ENCODE data around the gene CGRRF1. TPM values are rescaled to one million over a fixed set of nuclear protein-coding genes. Genes with fewer than 3 reads are reported as not detected.
A peak's percentile ranks its signal among the peaks of the same experiment; 100 is the strongest.

CGRRF1 gene
- total and polyA plus RNA-seq, 5 donors: 16.8 to 27.2 (median 24.7) TPM

DNA sequence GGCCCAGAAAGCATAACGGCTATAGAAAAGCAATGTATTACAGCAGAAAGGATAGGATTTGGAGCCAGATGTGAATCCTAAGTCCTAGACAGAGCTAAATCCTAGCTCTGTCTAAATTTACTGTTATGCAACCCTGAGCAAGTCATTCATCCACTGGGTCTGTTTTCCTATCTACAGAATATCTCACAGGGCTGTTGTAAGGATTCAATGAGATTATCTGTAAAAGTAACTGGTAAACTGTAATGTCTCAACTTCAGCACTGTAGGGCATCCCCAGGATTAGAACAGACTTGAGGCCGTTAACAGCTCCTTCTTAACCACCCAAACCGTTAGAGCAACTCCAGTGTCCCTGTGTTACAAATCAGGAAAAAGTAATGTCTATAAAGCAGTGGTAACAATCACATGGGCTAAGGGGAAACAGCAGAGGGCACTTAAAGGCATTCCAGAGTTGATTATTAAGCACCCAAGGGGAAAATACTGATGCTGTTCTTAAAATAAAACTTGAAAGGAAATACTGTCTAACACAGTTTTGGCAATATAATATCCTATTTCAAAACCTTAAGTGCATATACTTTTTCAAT, 31.0 kb upstream of the CGRRF1 start:
- Histone ChIP-seq H3K4me3 (ENCODE audit: low read length) (no peak overlapping the region), H3K9me3 (ENCODE audit: control insufficient read depth, low read length) (no peaks in the 10 kb centered on the region), H3K27me3 (ENCODE audit: control insufficient read depth, insufficient read depth) (no peaks in the 10 kb centered on the region), H3K4me1 (ENCODE audit: control insufficient read depth, insufficient read depth, low read length) (peaks cover 2% of the 10 kb centered on the region), H3K27ac (ENCODE audit: low read length) (no peak overlapping the region)
- ATAC-seq (no peak), DNase-seq (no peak)
- 58% methylated on average over 3 of the region's 3 CpGs for WGBS
- intact Hi-C loops (cut with DNase I): no loop called here

DNA sequence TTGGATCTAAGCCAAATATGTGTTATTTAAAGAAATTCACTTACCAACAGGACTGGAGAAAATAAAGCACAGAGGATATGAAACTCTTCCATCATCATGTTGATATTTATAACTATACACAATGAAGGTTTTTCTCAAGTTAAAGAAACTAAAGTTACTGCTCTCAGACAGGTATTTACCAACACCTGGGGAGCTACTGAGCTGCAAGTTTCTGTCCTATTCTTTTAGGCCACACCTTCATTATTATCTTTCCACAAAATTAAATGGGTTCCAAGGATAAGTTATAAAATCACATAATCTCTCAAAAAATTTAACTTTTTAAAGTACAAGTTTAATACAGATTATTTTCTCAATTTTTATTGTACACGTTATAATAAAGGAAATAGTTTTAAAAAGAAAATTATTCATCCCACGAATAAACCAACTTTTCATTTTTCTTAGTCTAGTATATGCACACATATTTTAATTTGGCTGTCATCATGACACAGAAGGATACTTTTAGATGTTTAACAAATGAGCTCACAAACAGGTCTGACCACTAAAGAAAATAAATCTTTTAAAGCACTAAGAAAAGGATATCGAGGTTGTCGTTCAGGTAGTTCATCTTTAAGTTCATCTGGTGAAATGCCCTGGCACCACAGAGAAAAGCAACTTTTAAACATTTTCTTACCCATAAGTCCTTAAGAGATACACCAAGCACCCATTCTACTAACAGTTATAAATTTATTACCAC, 28.7 kb upstream of the CGRRF1 start:
- Histone ChIP-seq H3K27ac (ENCODE audit: low read length) (no peak overlapping the region), H3K27me3 (ENCODE audit: control insufficient read depth, insufficient read depth) (no peaks in the 10 kb centered on the region), H3K4me1 (ENCODE audit: control insufficient read depth, insufficient read depth, low read length) (peaks cover 2% of the 10 kb centered on the region), H3K9me3 (ENCODE audit: control insufficient read depth, low read length) (no peaks in the 10 kb centered on the region), H3K4me3 (ENCODE audit: low read length) (no peak overlapping the region)
- intact Hi-C loops (cut with DNase I): no loop called here
- 93% methylated on average over 4 of the region's 4 CpGs for WGBS
- no peak for ATAC-seq
- DNase-seq: no peak

DNA sequence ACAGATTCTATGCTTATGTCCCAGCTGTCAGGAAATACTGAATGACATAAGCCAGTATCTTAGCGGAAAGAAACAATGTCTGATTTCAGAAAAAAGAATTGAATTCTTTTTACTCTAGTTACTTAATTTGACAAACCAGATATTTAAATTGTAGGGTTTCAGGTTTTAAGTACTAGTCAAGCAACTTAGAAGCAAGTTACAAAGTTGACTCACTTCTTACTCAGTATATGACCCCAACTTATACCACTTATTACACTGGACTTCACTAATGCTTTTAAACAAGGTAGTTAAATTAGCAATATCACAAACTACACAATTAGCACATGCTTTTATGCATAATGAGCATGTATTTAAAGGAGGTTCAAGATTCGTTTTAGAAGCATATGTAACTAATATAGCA, 28.0 kb upstream of the CGRRF1 start:
- no peak for ATAC-seq
- Histone ChIP-seq H3K4me1 (ENCODE audit: control insufficient read depth, insufficient read depth, low read length) (peaks cover 2% of the 10 kb centered on the region), H3K9me3 (ENCODE audit: control insufficient read depth, low read length) (no peaks in the 10 kb centered on the region), H3K4me3 (ENCODE audit: low read length) (no peak overlapping the region), H3K27me3 (ENCODE audit: control insufficient read depth, insufficient read depth) (no peaks in the 10 kb centered on the region), H3K27ac (ENCODE audit: low read length) (no peak overlapping the region)
- DNase-seq: no peak
- 89% methylated on average over 2 of the region's 2 CpGs for WGBS
- intact Hi-C loops (cut with DNase I): no loop called here

DNA sequence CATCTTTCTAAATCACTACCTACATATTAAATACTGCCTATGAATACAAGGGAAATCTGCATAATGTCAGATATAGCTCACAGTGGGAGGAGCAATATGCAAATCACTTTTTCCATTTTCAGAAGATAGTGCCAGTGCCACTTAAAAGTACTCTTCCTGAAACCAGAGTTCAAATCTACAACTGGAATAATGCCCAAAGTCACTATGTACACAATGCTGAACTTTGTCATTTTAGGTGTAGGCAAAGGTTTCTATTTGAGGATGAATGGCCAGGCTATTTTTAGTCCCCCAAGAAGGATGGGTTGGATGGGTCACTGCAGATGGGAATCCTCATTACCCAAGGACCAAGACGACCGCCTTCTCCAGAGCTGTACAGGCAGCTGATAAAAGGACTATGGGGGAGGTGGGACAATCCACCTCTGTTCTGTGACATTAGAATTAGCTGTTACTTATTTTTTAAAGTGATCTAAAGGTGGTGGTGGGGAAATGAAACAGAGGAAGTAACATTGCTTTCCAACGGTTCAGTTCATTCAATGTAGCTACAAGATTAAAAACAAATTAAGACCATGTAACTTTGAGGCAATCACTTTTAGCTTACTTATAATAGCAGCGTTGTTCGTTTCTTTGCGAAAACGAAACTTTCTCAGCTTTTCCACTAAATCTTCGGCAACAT, 26.5 kb upstream of the CGRRF1 start:
- intact Hi-C loops (cut with DNase I): no loop called here
- Histone ChIP-seq H3K4me3 (ENCODE audit: low read length) (no peak overlapping the region), H3K27me3 (ENCODE audit: control insufficient read depth, insufficient read depth) (no peaks in the 10 kb centered on the region), H3K9me3 (ENCODE audit: control insufficient read depth, low read length) (no peaks in the 10 kb centered on the region), H3K27ac (ENCODE audit: low read length) (no peak overlapping the region), H3K4me1 (ENCODE audit: control insufficient read depth, insufficient read depth, low read length) (peaks cover 2% of the 10 kb centered on the region)
- ATAC-seq (peak in 1 of 2 donors; percentile 46), DNase-seq (no peak)
- 71% methylated on average over 8 of the region's 8 CpGs for WGBS

DNA sequence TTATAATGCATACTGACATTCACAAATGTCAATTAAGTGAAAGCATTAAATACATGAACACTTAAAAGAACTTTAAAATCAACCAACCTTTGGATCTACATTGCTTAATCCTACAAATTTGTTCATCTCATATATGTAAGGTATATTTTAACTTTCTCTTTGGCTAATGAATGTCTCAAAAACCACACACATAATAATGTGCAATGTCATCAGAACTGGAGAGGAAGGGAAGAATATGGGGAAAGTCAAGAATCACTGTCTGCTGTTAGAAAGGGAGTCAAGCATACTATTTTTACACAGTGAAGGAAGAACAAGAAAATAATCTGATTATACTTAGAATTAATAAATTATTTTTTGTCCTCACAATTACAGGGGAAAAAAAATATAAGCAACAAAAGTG, 25.9 kb upstream of the CGRRF1 start:
- H3K4me3 ChIP-seq (ENCODE audit: low read length): no peak overlapping the region

DNA sequence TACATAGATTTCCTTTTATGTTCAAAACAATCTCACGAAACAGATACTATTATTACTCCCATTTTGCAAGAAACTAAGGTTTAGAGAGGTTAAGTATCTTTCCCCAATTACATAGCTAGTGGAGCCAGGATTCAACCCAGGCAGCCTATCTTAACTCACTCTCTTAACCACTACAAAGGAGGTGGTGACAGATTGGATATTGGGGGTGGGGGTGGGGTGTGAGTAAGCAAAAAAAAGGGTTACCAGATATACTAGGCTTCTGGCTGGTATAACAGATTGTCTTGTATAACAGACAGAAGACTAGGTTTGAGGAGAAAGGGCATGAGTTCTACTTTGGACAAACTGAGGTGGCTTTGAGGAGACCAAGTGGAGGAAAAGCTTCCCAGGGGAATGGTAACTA, 23.0 kb upstream of the CGRRF1 start:
- Histone ChIP-seq H3K4me1 (ENCODE audit: control insufficient read depth, insufficient read depth, low read length) (peaks cover 4% of the 10 kb centered on the region), H3K27me3 (ENCODE audit: control insufficient read depth, insufficient read depth) (no peaks in the 10 kb centered on the region), H3K9me3 (ENCODE audit: control insufficient read depth, low read length) (no peaks in the 10 kb centered on the region), H3K4me3 (ENCODE audit: low read length) (no peak overlapping the region), H3K27ac (ENCODE audit: low read length) (no peak overlapping the region)
- WGBS: 70% methylated on average over 1 of the region's 1 CpG
- intact Hi-C loops (cut with DNase I): no loop called here
- DNase-seq (no peak), ATAC-seq (no peak)

More for the DNA sequence above, 25.9 kb upstream of the CGRRF1 start:
- ATAC-seq (no peak), DNase-seq (no peak)
- H3K27ac ChIP-seq (ENCODE audit: low read length): no peak overlapping the region
- H3K4me1 ChIP-seq (ENCODE audit: control insufficient read depth, insufficient read depth, low read length): peaks cover 2% of the 10 kb centered on the region
- intact Hi-C loops (cut with DNase I): no loop called here
- no peaks in the 10 kb centered on the region for H3K27me3 ChIP-seq (ENCODE audit: control insufficient read depth, insufficient read depth)
- no peaks in the 10 kb centered on the region for H3K9me3 ChIP-seq (ENCODE audit: control insufficient read depth, low read length)

DNA sequence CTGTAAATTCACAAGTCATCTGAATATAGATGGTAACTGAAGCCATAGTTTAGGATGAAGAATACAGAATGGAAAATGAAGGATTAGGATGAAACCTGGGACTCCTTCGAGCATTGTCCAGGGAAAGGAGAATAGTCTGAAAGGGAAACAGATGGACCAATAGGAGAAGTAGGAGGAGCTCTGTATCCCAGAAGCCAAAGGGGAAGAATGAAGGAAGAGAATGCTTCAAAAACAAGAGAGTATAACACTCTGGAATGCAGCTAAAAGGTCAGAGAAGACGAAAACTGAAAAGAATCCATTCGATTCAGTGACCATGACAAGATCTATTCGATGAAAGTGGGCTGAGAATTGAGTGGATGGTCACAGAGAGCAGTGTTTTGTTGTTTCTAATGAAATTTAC, 21.9 kb upstream of the CGRRF1 start:
- Histone ChIP-seq H3K9me3 (ENCODE audit: control insufficient read depth, low read length) (no peaks in the 10 kb centered on the region), H3K27me3 (ENCODE audit: control insufficient read depth, insufficient read depth) (no peaks in the 10 kb centered on the region), H3K4me3 (ENCODE audit: low read length) (peak overlapping the region; percentile 93), H3K4me1 (ENCODE audit: control insufficient read depth, insufficient read depth, low read length) (peaks cover 4% of the 10 kb centered on the region), H3K27ac (ENCODE audit: low read length) (peak overlapping the region; percentile 96)
- ATAC-seq (peak; percentile 21 to 22), DNase-seq (no peak)
- whole genome bisulfite sequencing: 37% methylated on average over 4 of the region's 4 CpGs
- intact Hi-C loops (cut with DNase I): no loop called here

DNA sequence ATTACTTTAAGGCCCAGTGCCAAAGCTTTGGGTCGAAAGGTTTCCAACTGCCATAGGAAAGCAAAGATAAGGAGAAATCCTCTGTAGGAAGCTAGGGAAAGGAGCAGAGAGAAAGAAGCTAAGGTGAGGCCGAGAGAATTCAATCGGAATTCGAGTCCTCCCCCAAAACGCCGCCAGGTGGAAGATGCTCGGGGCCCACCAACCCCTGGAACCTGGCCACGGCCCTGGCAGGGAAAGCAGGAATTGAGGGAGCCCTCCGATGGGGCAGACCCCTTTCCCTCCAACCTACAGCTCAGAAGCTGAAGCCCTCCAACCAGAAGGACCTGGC, 21.4 kb upstream of the CGRRF1 start:
- intact Hi-C loops (cut with DNase I): no loop called here
- Histone ChIP-seq H3K4me3 (ENCODE audit: low read length) (peak overlapping the region; percentile 93), H3K4me1 (ENCODE audit: control insufficient read depth, insufficient read depth, low read length) (peaks cover 2% of the 10 kb centered on the region), H3K27ac (ENCODE audit: low read length) (peak overlapping the region; percentile 96), H3K27me3 (ENCODE audit: control insufficient read depth, insufficient read depth) (no peaks in the 10 kb centered on the region), H3K9me3 (ENCODE audit: control insufficient read depth, low read length) (no peaks in the 10 kb centered on the region)
- DNase-seq (no peak), ATAC-seq (no peak)
- under 1% methylated on average over 9 of the region's 9 CpGs for WGBS

DNA sequence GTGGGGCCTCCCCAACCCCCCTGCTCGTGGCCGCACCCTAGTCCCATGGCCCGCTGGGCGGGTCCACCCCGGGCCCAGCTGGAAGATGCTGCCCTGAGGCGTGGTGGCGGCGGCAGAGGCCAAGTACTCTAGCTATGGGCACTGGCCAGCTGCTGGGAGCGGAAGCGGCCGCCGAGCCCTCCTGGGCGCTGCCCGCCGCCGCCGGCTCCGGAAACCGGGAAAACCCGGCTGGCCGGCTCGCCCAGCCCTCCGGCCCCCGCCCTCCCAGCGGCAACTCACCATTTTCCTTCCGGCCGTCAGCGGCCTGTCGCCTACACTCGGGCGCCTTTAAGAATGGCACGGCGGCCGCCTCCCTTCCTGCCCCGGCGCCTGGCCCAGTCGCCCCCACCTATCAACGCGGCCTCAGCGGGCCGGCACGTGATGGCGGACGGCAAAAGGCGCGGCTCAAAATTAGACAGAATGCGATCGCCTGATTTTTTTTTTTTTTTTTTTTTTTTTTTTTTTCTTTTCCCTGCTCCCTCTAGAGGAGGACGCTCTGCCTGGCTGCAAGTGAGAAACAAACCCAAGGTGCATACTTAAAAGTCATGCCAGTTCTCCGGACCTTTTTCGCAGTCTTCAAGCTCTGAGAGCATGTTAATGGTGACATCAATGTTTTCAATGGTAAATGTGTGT, 20.9 kb upstream of the CGRRF1 start, which contains the start of gene GMFB:
GMFB (minus strand) TSS at position 335 of the 672 bp plus-strand sequence; CDS start at position 282, 53 bp downstream.
- Histone ChIP-seq H3K9me3 (ENCODE audit: control insufficient read depth, low read length) (no peaks in the 10 kb centered on the region), H3K27ac (ENCODE audit: low read length) (peak within 1 kb of the TSS; percentile 96), H3K27me3 (ENCODE audit: control insufficient read depth, insufficient read depth) (no peaks in the 10 kb centered on the region), H3K4me1 (ENCODE audit: control insufficient read depth, insufficient read depth, low read length) (peaks cover 2% of the 10 kb centered on the region), H3K4me3 (ENCODE audit: low read length) (peak within 1 kb of the TSS; percentile 93)
- DNase-seq (peak; percentile 96 to 98 (median 98)), ATAC-seq (peak; percentile 97 to 99)
- intact Hi-C loops (cut with DNase I): no loop called here
- WGBS: under 1% methylated on average over 51 of the region's 51 CpGs

DNA sequence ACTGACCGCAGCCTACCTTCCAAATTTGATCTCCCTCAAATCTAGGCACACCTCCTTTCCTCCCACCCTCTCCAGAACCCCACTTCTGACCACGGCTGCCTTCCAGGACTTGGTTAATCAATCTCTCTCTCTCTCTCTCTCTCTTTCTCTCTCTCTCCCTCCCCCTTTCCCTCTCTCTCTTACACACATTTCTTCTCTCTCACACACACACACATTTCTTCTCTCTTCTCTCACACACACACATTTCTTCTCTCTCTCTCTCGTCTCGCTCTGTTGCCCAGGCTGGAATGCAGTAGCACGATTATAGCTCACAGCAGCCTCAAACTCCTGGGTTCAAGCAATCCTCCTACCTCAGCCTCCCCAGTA, 20.4 kb upstream of the CGRRF1 start:
- ATAC-seq: no peak
- no peaks in the 10 kb centered on the region for H3K9me3 ChIP-seq (ENCODE audit: control insufficient read depth, low read length)
- peaks cover 2% of the 10 kb centered on the region for H3K4me1 ChIP-seq (ENCODE audit: control insufficient read depth, insufficient read depth, low read length)
- DNase-seq: peak in 1 of 3 donors; percentile 36
- H3K27ac ChIP-seq (ENCODE audit: low read length): peak overlapping the region; percentile 95
- intact Hi-C loops (cut with DNase I): no loop called here
- 10% methylated on average over 5 of the region's 5 CpGs for WGBS
- no peaks in the 10 kb centered on the region for H3K27me3 ChIP-seq (ENCODE audit: control insufficient read depth, insufficient read depth)
- peak overlapping the region; percentile 93 for H3K4me3 ChIP-seq (ENCODE audit: low read length)
